GM12864 (cell line): Measurements from ENCODE around the gene LSS.

Source experiments
- DNase-seq: peaks from one replicate; pipeline ENCODE4 v3.0.0-alpha.2; 2011; ENCODE audit warnings: low read depth
- H3K4me3 ChIP-seq: 2 replicates; pipeline ENCODE4 v1.5.1; 2011; ENCODE audit warnings: mild to moderate bottlenecking, low read depth, low read length, control low read depth
- TF ChIP-seq, protein P1 (sequence below): IDR thresholded peaks from 2 replicates; pipeline ENCODE4 v1.5.1; 2011; ENCODE audit warnings: low read depth, mild to moderate bottlenecking, moderate library complexity, low read length, control low read depth, inconsistent platforms; ENCODE audit errors: missing control alignments

Gene LSS

DNA sequence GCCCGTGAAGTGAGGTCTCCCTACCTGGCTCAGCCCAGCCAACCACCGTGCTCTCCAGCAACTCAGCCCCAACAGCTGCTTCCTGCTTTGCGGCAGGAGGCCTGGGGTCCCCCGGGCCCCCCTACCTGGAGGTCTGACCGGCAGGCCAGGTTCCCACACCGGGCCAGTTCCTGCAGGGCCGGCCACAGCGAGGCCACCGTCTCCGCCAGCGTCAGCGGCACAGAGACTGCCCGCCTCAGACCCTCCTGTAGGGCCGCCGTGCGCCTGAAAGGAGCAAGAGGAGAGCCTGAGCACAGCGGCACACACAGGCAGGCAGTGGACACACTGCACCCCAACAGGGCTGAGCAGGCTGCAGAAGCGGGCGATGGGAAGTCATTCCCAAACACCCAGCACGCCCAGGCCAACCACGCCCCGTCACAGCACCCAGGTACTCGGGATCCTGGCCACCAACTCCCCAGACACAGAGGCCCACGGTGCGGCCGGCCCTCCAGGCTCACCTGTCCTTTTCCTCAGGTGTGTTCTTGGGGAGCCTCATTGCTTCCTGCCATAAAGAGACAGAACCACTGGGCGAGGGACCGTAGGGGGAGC, 90.1 kb downstream of the LSS start:
- TF ChIP-seq, protein P1, sequence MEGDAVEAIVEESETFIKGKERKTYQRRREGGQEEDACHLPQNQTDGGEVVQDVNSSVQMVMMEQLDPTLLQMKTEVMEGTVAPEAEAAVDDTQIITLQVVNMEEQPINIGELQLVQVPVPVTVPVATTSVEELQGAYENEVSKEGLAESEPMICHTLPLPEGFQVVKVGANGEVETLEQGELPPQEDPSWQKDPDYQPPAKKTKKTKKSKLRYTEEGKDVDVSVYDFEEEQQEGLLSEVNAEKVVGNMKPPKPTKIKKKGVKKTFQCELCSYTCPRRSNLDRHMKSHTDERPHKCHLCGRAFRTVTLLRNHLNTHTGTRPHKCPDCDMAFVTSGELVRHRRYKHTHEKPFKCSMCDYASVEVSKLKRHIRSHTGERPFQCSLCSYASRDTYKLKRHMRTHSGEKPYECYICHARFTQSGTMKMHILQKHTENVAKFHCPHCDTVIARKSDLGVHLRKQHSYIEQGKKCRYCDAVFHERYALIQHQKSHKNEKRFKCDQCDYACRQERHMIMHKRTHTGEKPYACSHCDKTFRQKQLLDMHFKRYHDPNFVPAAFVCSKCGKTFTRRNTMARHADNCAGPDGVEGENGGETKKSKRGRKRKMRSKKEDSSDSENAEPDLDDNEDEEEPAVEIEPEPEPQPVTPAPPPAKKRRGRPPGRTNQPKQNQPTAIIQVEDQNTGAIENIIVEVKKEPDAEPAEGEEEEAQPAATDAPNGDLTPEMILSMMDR = no peak
- no peak overlapping the region for H3K4me3 ChIP-seq
- no peak for DNase-seq
